ENCODE measurements around the gene UBR4. TPM values are rescaled to one million over a fixed set of nuclear protein-coding genes. Genes with fewer than 3 reads are reported as not detected.

Gene UBR4
- polyA plus RNA-seq, 1 donor from 2014 or later: 49.7 TPM

GRCh38 chr1:19055701-19056100, 154.4 kb downstream of the UBR4 start:
- Histone ChIP-seq H2AFZ (ENCODE audit: low read depth, low read length) (no peak overlapping the region), H3K9ac (ENCODE audit: low read length) (no peak overlapping the region), H3F3A (ENCODE audit: insufficient read depth, low read length, poor library complexity, severe bottlenecking) (no peaks in the 10 kb centered on the region), H3K9me3 (ENCODE audit: low read length) (no peaks in the 10 kb centered on the region), H3K9me2 (ENCODE audit: insufficient read depth, low read length) (no peaks in the 10 kb centered on the region), H3K27ac (ENCODE audit: low read length) (no peak overlapping the region), H3K4me2 (ENCODE audit: low read length) (no peak overlapping the region), H3K27me3 (ENCODE audit: insufficient read depth, low read depth, low read length) (no peaks in the 10 kb centered on the region), H4K20me1 (ENCODE audit: insufficient read depth) (no peaks in the 10 kb centered on the region), H3K79me2 (replicated peaks; ENCODE audit: insufficient read depth, low read length) (no peaks in the 10 kb centered on the region), H3K4me3 (ENCODE audit: low read length) (no peak overlapping the region), H3K36me3 (ENCODE audit: insufficient read depth, low read length) (no peaks in the 10 kb centered on the region)
- no peak for TF ChIP-seq MXI1 (conservative IDR thresholded peaks at IDR 0.05; ENCODE audit: poor library complexity, severe bottlenecking)
- no peak for TF ChIP-seq SMC3 (conservative IDR thresholded peaks at IDR 0.05; ENCODE audit: poor library complexity)
- no peak for TF ChIP-seq POLR2AphosphoS5 (IDR thresholded peaks at IDR 0.05)
- TF ChIP-seq EZH2 (IDR thresholded peaks at IDR 0.05; ENCODE audit: borderline replicate concordance, insufficient read depth, low read length, poor library complexity, severe bottlenecking): no peak
- TF ChIP-seq, protein P1, sequence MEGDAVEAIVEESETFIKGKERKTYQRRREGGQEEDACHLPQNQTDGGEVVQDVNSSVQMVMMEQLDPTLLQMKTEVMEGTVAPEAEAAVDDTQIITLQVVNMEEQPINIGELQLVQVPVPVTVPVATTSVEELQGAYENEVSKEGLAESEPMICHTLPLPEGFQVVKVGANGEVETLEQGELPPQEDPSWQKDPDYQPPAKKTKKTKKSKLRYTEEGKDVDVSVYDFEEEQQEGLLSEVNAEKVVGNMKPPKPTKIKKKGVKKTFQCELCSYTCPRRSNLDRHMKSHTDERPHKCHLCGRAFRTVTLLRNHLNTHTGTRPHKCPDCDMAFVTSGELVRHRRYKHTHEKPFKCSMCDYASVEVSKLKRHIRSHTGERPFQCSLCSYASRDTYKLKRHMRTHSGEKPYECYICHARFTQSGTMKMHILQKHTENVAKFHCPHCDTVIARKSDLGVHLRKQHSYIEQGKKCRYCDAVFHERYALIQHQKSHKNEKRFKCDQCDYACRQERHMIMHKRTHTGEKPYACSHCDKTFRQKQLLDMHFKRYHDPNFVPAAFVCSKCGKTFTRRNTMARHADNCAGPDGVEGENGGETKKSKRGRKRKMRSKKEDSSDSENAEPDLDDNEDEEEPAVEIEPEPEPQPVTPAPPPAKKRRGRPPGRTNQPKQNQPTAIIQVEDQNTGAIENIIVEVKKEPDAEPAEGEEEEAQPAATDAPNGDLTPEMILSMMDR (IDR thresholded peaks at IDR 0.05; ENCODE audit: poor library complexity, severe bottlenecking): no peak
- TF ChIP-seq TAF1 (IDR thresholded peaks at IDR 0.05; ENCODE audit: low read depth): no peak
- TF ChIP-seq REST (IDR thresholded peaks at IDR 0.05; ENCODE audit: borderline replicate concordance): no peak
- TF ChIP-seq EP300 (conservative IDR thresholded peaks at IDR 0.05; ENCODE audit: poor library complexity, severe bottlenecking): no peak
- TF ChIP-seq RAD21 (conservative IDR thresholded peaks at IDR 0.05): no peak

DNA sequence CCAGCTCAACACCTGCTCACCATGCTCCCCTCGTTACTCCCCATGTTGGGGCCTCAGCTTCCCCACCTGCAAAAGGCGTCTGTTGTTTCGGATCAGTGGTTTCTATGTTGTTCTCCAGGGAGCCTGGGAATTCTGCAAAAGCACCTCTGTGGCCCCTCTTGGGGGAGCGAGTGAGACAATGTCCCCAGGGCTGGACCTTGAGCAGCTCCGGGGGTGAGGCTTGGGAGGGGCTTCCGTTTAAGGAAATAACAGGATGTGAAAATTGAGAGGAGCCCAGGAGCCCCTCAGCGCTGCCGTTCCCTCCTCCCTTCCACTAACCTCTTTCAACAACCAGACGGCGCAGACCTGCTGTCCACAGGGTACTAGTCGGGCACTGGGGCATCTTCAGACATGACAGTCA, 155.1 kb downstream of the UBR4 start:
- no peaks in the 10 kb centered on the region for H3K9me2 ChIP-seq (ENCODE audit: insufficient read depth, low read length)
- no peak for TF ChIP-seq MXI1 (conservative IDR thresholded peaks at IDR 0.05; ENCODE audit: poor library complexity, severe bottlenecking)
- no peak for TF ChIP-seq TAF1 (IDR thresholded peaks at IDR 0.05; ENCODE audit: low read depth)
- TF ChIP-seq EZH2 (IDR thresholded peaks at IDR 0.05; ENCODE audit: borderline replicate concordance, insufficient read depth, low read length, poor library complexity, severe bottlenecking): no peak
- no peak for TF ChIP-seq SMC3 (conservative IDR thresholded peaks at IDR 0.05; ENCODE audit: poor library complexity)
- TF ChIP-seq POLR2AphosphoS5 (IDR thresholded peaks at IDR 0.05): no peak
- TF ChIP-seq RAD21 (conservative IDR thresholded peaks at IDR 0.05): no peak
- no peak for TF ChIP-seq EP300 (conservative IDR thresholded peaks at IDR 0.05; ENCODE audit: poor library complexity, severe bottlenecking)
- TF ChIP-seq REST (IDR thresholded peaks at IDR 0.05; ENCODE audit: borderline replicate concordance): no peak
- TF ChIP-seq, protein P1 (IDR thresholded peaks at IDR 0.05; ENCODE audit: poor library complexity, severe bottlenecking): no peak
- H2AFZ ChIP-seq (ENCODE audit: low read depth, low read length): no peak overlapping the region

More for the DNA sequence above, 155.1 kb downstream of the UBR4 start:
- Histone ChIP-seq H3K27ac (ENCODE audit: low read length) (no peak overlapping the region), H3K9me3 (ENCODE audit: low read length) (no peaks in the 10 kb centered on the region), H3F3A (ENCODE audit: insufficient read depth, low read length, poor library complexity, severe bottlenecking) (no peaks in the 10 kb centered on the region), H3K9ac (ENCODE audit: low read length) (no peak overlapping the region), H3K4me3 (ENCODE audit: low read length) (no peak overlapping the region), H3K4me2 (ENCODE audit: low read length) (no peak overlapping the region), H3K79me2 (replicated peaks; ENCODE audit: insufficient read depth, low read length) (no peaks in the 10 kb centered on the region), H4K20me1 (ENCODE audit: insufficient read depth) (no peaks in the 10 kb centered on the region), H3K27me3 (ENCODE audit: insufficient read depth, low read depth, low read length) (no peaks in the 10 kb centered on the region), H3K36me3 (ENCODE audit: insufficient read depth, low read length) (no peaks in the 10 kb centered on the region)
